Stimulated activated CD8-positive, alpha-beta memory T cell treated with anti-CD3 and anti-CD28 coated beads, Interleukin-4, amount 100 ng/mL, for 4 hours (primary cell): ENCODE data around the gene TXNDC5.

Experiments
- DNase-seq, 2 donors: peaks; one replicate each; pipeline ENCODE4 v3.0.0-alpha.2; 2020; ENCODE audit warnings: low read depth in 2 of 2, low spot score in 1 of 2

Gene TXNDC5

GRCh38 chr6:7868926-7869325 is 41.7 kb downstream of the TXNDC5 start:
- DNase-seq, result no peak

- DNase-seq, result no peak
Observed at GRCh38 chr6:7866526-7866925, 44.1 kb downstream of the TXNDC5 start.

GRCh38 chr6:7865781-7866180 is 44.8 kb downstream of the TXNDC5 start:
- DNase-seq, result no peak

GRCh38 chr6:7859591-7859990 is 51.0 kb downstream of the TXNDC5 start:
- DNase-seq, result no peak

- no peak for DNase-seq
Observed at GRCh38 chr6:7851780-7852179, 58.8 kb downstream of the TXNDC5 start.

GRCh38 chr6:7848229-7848628 is 62.4 kb downstream of the TXNDC5 start:
- DNase-seq, result no peak

GRCh38 chr6:7846966-7847818 is 63.4 kb downstream of the TXNDC5 start:
- no peak for DNase-seq

GRCh38 chr6:7841781-7842468 is 68.7 kb downstream of the TXNDC5 start:
- DNase-seq, result no peak

- no peak for DNase-seq
Observed at GRCh38 chr6:7836371-7837026, 74.1 kb downstream of the TXNDC5 start.

GRCh38 chr6:7833751-7834070 is 76.9 kb downstream of the TXNDC5 start:
- no peak for DNase-seq

GRCh38 chr6:7832904-7833750 is 77.5 kb downstream of the TXNDC5 start:
- DNase-seq, result no peak
